HG02588 (cell line): ENCODE measurements around the gene ABR.

Experiments used
- ATAC-seq: cut with Tn5 transposase; IDR thresholded peaks from one replicate; pipeline ENCODE4 v1.9.1; 2021; ENCODE audit warnings: mild to moderate bottlenecking, moderate library complexity; ENCODE audit not compliant: unreplicated experiment

Gene ABR

GRCh38 chr17:1035546-1036170, 144.1 kb downstream of the ABR start:
- no peak for ATAC-seq

- no peak for ATAC-seq
Measured at GRCh38 chr17:1034652-1035210, 145.1 kb downstream of the ABR start.

DNA sequence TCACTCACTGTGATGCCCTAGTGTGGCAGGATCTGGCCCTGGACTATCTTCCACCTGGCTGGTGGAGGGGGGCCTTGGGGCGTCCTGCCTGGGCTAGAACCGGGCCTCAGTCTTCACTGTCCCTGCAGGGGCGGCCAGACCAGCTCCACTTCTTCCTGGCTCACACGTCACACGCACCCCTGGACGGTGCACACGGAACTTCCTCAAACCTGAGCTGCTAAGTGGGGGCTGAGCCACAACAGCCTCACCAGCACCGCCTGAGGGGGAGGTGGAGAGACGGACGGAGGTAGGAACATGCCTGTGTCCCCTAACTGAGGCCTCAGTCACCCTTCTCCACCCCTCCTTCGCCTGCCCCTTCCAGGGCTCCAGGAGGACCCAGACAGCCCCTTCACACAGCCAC, 146.3 kb downstream of the ABR start:
- ATAC-seq, result no peak

GRCh38 chr17:1032391-1032790, 147.4 kb downstream of the ABR start:
- no peak for ATAC-seq

DNA sequence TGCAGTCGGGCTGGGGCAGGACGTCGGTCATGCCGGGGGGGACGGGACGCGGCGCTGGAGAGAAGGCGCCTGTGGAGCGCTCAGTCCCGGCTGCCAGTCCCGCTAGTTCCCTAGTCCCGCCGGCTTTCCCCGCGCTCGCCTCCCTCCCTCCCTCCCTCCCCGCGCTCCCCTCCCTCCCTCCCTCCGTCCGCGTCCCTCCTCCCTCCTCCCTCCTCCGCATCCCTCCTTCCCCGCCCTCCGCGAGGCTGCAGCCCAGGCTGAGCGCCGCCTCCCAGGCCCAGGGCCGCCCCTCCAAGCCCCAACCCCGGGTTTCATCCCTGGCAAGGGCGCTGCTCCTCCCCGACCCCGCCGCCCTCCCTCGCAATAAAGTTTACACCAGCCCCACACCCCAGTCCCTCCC, 148.1 kb downstream of the ABR start:
- ATAC-seq, result no peak

DNA sequence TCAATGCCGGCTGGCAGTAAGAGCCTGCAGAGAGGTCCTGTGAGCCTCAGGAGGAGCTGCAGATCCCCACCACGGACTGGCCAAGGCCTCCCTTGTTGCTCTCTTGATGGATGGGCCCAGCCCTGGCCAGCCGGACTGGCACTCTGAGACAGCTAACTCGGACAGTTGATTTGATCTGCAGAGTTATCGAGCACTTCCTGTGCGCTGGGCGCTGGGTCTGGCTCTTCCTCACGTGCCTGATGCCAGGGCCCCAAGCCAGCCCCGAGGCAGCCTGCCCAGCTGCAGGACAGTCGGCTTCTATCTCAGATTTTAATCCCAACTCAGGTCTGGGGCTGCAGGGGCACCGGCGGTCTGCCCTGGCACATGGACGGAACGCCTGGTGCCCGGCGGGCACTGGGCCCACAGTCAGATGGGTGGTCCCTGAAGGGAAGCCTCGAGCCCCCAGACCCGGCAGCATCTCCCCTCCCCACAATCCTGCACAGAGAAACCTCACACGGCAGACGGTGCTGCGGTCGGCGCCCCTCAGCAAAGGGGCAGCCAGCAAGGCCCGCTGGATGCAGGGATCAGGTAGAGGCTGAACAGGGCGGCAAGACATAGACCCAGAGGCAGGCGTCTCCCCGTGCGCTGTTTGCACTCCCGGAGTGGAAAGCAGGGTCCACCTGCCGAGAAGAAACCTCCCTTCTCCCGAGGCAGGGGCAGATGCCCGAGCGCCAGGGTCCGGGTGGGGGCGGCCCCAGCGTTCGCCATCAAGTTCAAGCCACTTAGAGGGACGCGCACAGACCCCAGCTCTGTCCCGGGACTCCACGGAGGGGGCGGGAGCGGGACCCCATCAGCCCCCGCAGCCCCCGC, 148.9 kb downstream of the ABR start:
- ATAC-seq, result no peak

DNA sequence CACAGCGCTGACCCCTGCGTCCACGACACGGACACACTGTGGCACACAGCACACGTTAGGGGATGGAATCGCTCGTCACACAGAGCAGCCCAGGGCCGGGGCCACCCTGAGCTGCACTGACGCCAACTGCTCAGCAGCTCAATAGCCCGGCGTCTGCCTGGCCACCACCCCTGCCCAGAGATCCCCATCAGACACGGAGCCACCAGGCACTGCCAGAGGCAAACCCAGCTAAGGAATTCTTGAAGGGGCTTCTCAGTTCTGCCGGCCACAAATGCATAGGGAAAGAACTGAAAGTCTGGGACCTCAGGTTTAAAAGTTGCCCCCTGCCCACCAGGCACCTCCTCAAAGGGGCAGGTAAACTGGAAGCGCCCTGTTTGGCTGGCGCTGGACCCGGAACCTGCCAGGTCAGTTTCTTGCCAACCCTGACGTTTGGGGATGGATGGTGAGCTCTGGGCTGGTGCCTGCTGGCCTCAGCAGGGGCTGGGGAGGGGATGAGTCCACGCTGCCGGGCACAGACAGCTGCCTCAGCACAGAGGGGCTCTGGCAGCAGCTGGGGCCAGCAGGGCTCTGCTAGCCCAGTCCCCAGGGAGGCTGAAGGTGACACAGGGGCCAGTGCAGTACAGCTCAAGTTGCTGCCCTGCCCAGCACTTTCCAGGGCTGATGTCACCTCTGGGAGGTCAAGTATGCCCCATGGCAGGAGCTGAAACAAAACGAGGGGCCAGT, 149.7 kb downstream of the ABR start:
- ATAC-seq, result no peak

GRCh38 chr17:1029196-1029921, 150.4 kb downstream of the ABR start:
- no peak for ATAC-seq

- ATAC-seq, result no peak
Measured at GRCh38 chr17:1027044-1027443, 152.7 kb downstream of the ABR start.

- no peak for ATAC-seq
Measured at GRCh38 chr17:1026599-1026975, 153.2 kb downstream of the ABR start.

- ATAC-seq, result no peak
Measured at GRCh38 chr17:1025733-1026598, 153.8 kb downstream of the ABR start.

DNA sequence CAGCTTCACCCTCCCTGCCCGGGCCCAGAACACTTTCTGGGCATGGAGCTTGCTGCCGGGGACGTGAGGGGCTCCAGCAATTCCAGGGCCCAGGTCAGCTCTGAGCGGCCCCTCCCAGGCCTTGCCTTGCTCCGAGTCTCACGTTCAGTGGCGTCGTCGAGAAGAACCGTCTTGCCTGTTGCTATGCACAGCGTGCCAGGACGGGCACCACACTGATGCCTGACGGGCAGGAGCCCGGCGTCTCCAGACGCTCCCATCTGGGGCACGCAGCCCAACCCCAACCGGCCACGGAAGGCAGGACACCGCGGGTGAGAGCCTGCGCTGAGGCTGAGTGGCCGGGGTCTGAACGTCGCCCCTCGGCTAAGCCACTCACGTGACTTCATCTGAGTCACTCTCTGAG, 155.7 kb downstream of the ABR start:
- no peak for ATAC-seq

DNA sequence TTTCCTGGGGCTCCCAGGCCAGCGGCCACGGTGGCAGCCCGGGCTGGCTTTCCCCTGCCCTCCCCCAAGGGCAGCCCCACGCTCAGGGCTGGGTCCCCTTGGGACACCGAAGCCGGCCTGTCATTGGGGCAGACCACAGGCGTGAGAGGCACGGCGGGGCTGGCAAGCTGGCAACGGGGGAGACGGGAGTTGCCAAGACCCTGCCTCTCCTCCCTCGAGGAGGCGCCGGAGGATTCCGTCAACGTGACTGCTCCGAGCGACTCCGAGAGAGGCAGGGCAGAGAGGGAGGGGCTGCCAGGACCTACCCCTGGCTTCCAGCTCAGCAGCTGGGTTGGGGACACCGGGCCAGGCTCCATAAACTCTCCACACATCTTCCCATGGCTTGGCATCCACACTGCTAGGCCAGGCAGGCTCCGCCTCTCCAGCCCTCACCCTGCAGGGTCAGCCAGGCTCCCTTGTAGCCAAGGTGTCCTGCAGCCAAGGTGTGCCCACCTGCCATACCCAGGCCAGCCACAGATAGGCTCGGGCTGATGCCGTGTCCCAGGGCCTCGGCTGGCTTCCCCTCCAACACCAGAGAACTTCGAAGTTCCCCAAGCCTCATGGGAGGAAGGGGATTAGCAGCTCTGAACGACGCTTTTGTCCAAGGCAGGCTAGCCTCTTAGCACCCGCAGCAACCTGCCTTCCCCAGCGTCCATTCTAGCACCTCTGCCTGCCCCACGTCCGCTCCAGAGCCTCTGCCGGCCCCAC, 157.3 kb downstream of the ABR start:
- no peak for ATAC-seq

DNA sequence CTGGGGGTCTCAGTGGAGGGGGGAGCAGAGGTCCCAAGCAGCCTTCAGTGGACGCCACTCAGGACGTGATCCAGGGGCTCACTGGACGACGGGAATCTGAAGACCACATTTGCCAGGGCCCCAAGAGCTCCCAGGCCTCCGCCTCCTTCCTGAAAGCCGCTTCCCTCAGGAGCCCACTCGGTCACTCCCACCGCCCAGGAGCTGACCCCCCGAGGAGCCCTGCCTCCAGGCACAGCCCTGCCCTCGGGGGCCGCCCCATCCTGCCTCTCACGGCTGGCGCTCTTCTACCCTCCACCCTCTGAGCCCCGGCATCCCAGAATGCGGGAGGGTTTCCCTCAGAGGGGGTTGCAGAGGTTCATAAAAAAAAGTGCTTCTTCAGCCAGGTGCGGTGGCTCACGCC, 158.6 kb downstream of the ABR start:
- no peak for ATAC-seq

DNA sequence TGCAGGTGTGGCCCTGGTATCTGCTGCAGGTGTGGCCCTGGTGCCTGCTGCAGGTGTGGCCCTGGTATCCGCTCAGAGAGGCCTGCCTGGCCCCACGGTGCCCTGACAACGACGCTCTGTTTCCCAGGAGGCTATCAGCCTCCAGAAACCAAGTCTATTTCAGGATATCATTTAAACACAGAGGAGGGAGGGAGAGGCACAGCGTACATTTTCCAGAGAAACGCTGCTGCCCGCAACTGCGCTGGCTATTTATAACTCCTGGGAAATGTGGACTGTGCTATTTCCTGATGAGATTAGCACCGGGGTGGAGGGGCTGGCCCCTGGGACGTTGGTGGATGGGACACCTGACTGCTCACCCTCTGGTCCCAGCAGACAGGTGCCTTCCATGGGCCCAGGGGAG, 160.3 kb downstream of the ABR start:
- ATAC-seq, result no peak

DNA sequence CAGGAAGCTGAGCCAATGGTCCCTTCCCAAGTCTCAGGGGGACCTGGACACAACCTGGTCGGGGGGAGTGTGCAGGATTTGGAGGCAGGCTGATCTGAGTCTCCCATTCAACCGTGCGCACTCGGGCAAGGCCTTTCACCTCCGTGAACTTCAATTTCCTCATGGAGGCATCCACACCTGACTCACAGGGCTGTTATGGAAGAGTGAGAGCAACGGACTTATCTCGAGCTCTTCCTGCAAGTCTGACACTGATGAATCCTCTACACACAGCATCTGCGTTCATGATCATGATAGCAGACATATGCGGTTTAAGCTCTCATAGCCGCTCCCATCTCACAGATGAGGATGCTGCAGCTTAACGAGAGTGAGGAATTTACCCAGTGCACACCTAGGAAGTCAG, 161.2 kb downstream of the ABR start:
- no peak for ATAC-seq

DNA sequence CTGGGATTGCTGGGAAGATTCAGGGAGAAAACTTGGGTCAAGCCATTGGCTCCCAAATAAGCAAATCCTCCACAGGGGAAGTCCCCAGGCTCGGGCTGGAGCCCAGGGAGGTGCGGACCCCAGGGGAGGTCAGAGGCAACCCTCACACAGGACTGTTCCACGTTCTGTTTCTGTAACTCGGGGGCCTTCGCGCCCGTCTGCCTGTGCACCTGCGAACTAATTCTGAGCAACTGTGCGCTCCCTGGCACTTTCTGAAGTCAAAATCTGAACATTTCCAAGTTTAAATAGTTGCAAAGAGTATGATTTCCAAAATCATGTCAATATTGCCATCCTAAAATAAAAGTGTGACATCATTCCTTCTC, 166.1 kb downstream of the ABR start:
- ATAC-seq, result no peak

DNA sequence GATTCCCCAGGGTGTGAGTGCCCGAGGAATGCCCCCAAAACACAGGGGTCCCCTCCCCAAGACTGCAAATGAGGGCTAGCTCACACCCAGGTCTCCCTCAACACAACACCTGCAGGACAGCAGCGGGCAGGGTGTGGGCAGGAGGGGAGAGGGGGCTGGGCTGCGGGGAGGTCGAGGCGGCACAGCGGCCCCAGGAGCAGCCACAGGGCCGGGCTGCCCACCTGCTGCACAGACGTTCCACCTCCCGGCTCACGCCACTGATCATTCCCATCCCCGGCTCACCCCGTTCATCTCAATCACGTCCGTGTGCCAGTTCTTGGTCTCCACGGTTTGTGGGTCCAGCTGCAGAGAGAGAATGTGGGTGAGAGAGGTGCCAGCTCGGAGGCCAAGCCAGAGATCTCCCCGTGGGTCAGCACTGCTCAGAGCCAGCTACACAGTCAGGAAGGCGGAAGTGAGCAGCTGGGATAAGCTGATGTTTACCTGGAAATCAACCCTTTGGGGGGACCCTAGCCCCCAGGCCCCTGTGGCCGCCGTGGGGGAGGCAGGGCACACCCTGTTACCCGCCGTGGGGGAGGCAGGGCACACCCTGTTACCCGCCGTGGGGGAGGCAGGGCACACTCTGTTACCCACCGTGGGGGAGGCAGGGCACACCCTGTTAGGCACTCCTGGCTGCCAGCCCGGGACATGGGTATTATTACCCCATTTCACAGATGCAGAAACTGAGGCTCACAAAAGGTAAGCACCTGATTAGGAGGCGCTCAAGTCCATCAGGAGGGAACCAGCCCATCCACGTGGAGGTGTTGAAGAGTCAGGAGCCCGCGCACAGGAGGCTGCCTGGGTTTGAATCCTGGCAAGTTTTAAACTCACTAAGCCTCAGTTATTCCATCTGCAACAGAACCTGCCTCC, 166.7 kb downstream of the ABR start:
- no peak for ATAC-seq
